ENCODE data around the gene PCYT2. TPM values are rescaled to one million over a fixed set of nuclear protein-coding genes. Genes with fewer than 3 reads are reported as not detected.

The PCYT2 gene
- total and polyA plus RNA-seq, 7 experiments from 2014 or later, result 17.5 to 43.6 (median 27.0) TPM

GRCh38 chr17:81923302-81924260 is 12.4 kb upstream of the PCYT2 start:
- peak overlapping the region in 4 of 9 donors; percentile 26 to 65 (median 46) for H3K27ac Mint-ChIP-seq
- Histone ChIP-seq H3K4me3 (ENCODE audit: low read length) (no peak overlapping the region), H3K27ac (ENCODE audit: low read depth, low read length) (peak overlapping the region; percentile 10), H3K4me1 (ENCODE audit: control insufficient read depth in 2 of 2, insufficient read depth in 2 of 2, low read length in 2 of 2) (peaks cover 10 to 29% of the 10 kb centered on the region in 2 donors), H3K27me3 (ENCODE audit: control insufficient read depth in 2 of 2, insufficient read depth in 2 of 2, low read length in 2 of 2) (peaks cover 0 to 4% of the 10 kb centered on the region in 2 donors), H3K9me3 (ENCODE audit: control insufficient read depth in 2 of 3, low read length in 3 of 3) (no peaks in the 10 kb centered on the region), H3K36me3 (ENCODE audit: control insufficient read depth in 2 of 3, insufficient read depth in 3 of 3, low read length in 3 of 3) (peaks cover 0 to 8% (median 0%) of the 10 kb centered on the region in 3 experiments)
- no peaks in the 10 kb centered on the region for H3K27me3 Mint-ChIP-seq
- peak in 1 of 9 donors; percentile 39 for DNase-seq
- intact Hi-C loops (cut with micrococcal nuclease), result no loop called here
- CTCF ChIA-PET, result no interaction called here
- peaks cover 9 to 44% (median 32%) of the 10 kb centered on the region in 7 donors for H3K4me1 Mint-ChIP-seq
- POLR2A ChIA-PET, result interaction anchor here (0.9 to 1.5 kb wide), 3 partner anchors 8 to 52 kb away, joined by 3 to 6 read pairs (median 5); no protein-coding TSS in a partner anchor
- H3K36me3 Mint-ChIP-seq, result peaks cover 0 to 4% (median 0%) of the 10 kb centered on the region in 5 donors
- peak overlapping the region in 5 of 10 donors; percentile 6 to 83 (median 58) for H3K4me3 Mint-ChIP-seq
- no peaks in the 10 kb centered on the region for H3K9me3 Mint-ChIP-seq
- ATAC-seq, result peak; percentile 31

GRCh38 chr17:81922566-81923301 is 11.5 kb upstream of the PCYT2 start:
- ChIA-PET CTCF (no interaction called here), POLR2A (interaction anchor here (0.9 kb wide), 1 partner anchor 32 kb away, joined by 3 read pairs; no protein-coding TSS in a partner anchor)
- no peaks in the 10 kb centered on the region for H3K9me3 ChIP-seq (ENCODE audit: control insufficient read depth in 2 of 3, low read length in 3 of 3)
- no peak overlapping the region for H3K4me3 ChIP-seq (ENCODE audit: low read length)
- DNase-seq (no peak), ATAC-seq (no peak)
- H3K27ac ChIP-seq (ENCODE audit: low read depth, low read length), result no peak overlapping the region
- peaks cover 9 to 49% (median 39%) of the 10 kb centered on the region in 7 donors for H3K4me1 Mint-ChIP-seq
- H3K27me3 ChIP-seq (ENCODE audit: control insufficient read depth in 2 of 2, insufficient read depth in 2 of 2, low read length in 2 of 2), result no peaks in the 10 kb centered on the region
- intact Hi-C loops (cut with micrococcal nuclease), result no loop called here
- H3K4me1 ChIP-seq (ENCODE audit: control insufficient read depth in 2 of 2, insufficient read depth in 2 of 2, low read length in 2 of 2), result peaks cover 10 to 28% of the 10 kb centered on the region in 2 donors
- peak overlapping the region in 2 of 9 donors; percentile 76 to 80 for H3K27ac Mint-ChIP-seq
- H3K4me3 Mint-ChIP-seq, result peak overlapping the region in 1 of 10 donors; percentile 35
- H3K27me3 Mint-ChIP-seq, result no peaks in the 10 kb centered on the region
- H3K9me3 Mint-ChIP-seq, result no peaks in the 10 kb centered on the region
- peaks cover 0 to 8% (median 0%) of the 10 kb centered on the region in 3 experiments for H3K36me3 ChIP-seq (ENCODE audit: control insufficient read depth in 2 of 3, insufficient read depth in 3 of 3, low read length in 3 of 3)
- H3K36me3 Mint-ChIP-seq, result peaks cover 0 to 4% (median 0%) of the 10 kb centered on the region in 5 donors

- H3K36me3 ChIP-seq (ENCODE audit: control insufficient read depth in 2 of 3, insufficient read depth in 3 of 3, low read length in 3 of 3), result peaks cover 0 to 8% (median 0%) of the 10 kb centered on the region in 3 experiments
- Mint-ChIP-seq H3K4me3 (no peak overlapping the region), H3K9me3 (peaks cover 0 to 1% (median 0%) of the 10 kb centered on the region in 11 donors), H3K36me3 (peaks cover 0 to 4% (median 0%) of the 10 kb centered on the region in 5 donors), H3K27ac (no peak overlapping the region), H3K4me1 (peaks cover 12 to 53% (median 42%) of the 10 kb centered on the region in 7 donors), H3K27me3 (no peaks in the 10 kb centered on the region)
- peaks cover 13 to 31% of the 10 kb centered on the region in 2 donors for H3K4me1 ChIP-seq (ENCODE audit: control insufficient read depth in 2 of 2, insufficient read depth in 2 of 2, low read length in 2 of 2)
- no peak overlapping the region for H3K4me3 ChIP-seq (ENCODE audit: low read length)
- H3K9me3 ChIP-seq (ENCODE audit: control insufficient read depth in 2 of 3, low read length in 3 of 3), result no peaks in the 10 kb centered on the region
- no peaks in the 10 kb centered on the region for H3K27me3 ChIP-seq (ENCODE audit: control insufficient read depth in 2 of 2, insufficient read depth in 2 of 2, low read length in 2 of 2)
- no peak for ATAC-seq
- POLR2A ChIA-PET, result interaction anchor here (0.9 kb wide), 1 partner anchor 32 kb away, joined by 3 read pairs; no protein-coding TSS in a partner anchor
- intact Hi-C loops (cut with micrococcal nuclease), result no loop called here
- CTCF ChIA-PET, result no interaction called here
- DNase-seq, result no peak
- H3K27ac ChIP-seq (ENCODE audit: low read depth, low read length), result no peak overlapping the region
These were observed 10.9 kb upstream of the PCYT2 start for GRCh38 chr17:81921996-81922565.

DNA sequence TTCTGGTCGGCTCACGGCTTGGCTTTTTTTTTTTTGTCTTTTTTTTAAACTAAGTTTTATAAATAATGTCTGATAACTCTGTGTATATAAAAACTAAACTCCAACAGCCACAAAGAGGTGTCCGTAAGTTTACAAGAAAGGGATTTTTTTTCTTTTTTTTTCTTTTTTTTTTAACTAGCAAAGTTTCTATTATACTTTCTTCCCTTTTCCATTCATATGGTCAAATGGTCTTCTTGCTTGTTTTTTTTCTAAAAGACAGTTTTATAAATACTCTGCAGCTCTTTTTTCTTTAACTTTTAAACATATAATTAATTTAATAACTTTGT is 10.3 kb upstream of the PCYT2 start:
- CTCF ChIA-PET, result no interaction called here
- POLR2A ChIA-PET, result no interaction called here
- DNase-seq (no peak), ATAC-seq (no peak)
- Histone ChIP-seq H3K9me3 (ENCODE audit: control insufficient read depth in 2 of 3, low read length in 3 of 3) (no peaks in the 10 kb centered on the region), H3K4me3 (ENCODE audit: low read length) (no peak overlapping the region), H3K36me3 (ENCODE audit: control insufficient read depth in 2 of 3, insufficient read depth in 3 of 3, low read length in 3 of 3) (peaks cover 0 to 8% (median 0%) of the 10 kb centered on the region in 3 experiments), H3K27me3 (ENCODE audit: control insufficient read depth in 2 of 2, insufficient read depth in 2 of 2, low read length in 2 of 2) (no peaks in the 10 kb centered on the region), H3K4me1 (ENCODE audit: control insufficient read depth in 2 of 2, insufficient read depth in 2 of 2, low read length in 2 of 2) (peaks cover 17 to 33% of the 10 kb centered on the region in 2 donors), H3K27ac (ENCODE audit: low read depth, low read length) (no peak overlapping the region)
- Mint-ChIP-seq H3K4me3 (no peak overlapping the region), H3K4me1 (peaks cover 14 to 57% (median 46%) of the 10 kb centered on the region in 7 donors), H3K36me3 (peaks cover 0 to 4% (median 0%) of the 10 kb centered on the region in 5 donors), H3K9me3 (peaks cover 0 to 2% (median 0%) of the 10 kb centered on the region in 11 donors), H3K27me3 (no peaks in the 10 kb centered on the region), H3K27ac (no peak overlapping the region)
- intact Hi-C loops (cut with micrococcal nuclease), result no loop called here

DNA sequence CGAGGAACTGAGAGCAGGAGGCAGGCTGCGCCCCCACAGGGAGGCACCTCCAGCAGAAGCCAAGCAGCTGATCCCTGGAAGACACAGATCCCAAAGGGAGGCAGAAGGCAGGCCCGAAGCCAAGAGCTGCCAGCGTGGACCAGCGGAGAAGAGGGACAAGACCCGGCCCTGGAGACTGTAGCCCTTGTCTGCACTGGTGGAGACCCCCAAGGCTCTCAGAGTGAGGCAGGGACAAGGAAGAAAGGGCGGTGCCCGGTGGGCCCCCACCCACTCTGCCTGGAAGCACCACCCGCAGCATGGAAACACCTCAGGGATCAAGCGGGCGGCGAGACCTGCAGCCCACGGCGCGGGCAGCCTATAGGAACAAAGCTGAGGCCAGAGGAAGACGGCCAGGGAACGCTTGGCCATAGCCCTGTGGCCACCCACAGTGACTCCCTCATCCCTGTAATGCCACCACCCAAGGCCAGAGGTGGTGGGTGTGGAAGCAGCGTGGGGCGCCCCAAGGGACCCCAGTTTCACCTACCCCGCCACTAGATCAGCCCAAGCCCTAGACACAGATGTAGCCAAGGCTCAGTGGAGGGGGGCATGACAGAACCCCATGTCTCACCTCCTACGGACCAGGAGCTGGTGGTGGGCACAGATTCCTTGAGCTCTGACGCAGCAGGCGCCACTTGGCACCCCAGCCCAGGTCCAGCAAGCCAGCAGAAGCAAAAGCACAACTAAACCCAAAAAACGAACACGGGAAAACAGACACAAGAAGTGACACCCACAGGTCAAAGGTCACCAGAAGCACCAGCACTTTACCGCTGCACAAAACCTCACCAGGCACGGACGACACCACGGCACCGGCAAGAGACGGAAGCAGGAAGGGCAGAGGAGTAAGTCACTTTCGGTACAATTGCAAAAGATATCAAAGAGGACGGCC is 9.7 kb upstream of the PCYT2 start:
- no peaks in the 10 kb centered on the region for H3K9me3 ChIP-seq (ENCODE audit: control insufficient read depth in 2 of 3, low read length in 3 of 3)
- ChIA-PET CTCF (no interaction called here), POLR2A (no interaction called here)
- Mint-ChIP-seq H3K9me3 (peaks cover 0 to 2% (median 0%) of the 10 kb centered on the region in 11 donors), H3K4me3 (no peak overlapping the region), H3K36me3 (peaks cover 0 to 5% (median 0%) of the 10 kb centered on the region in 5 donors), H3K4me1 (peaks cover 10 to 57% (median 43%) of the 10 kb centered on the region in 7 donors), H3K27ac (peak overlapping the region in 2 of 9 donors; percentile 15 to 56), H3K27me3 (no peaks in the 10 kb centered on the region)
- no peak overlapping the region for H3K4me3 ChIP-seq (ENCODE audit: low read length)
- ATAC-seq (no peak), DNase-seq (no peak)
- intact Hi-C loops (cut with micrococcal nuclease), result no loop called here
- no peak overlapping the region for H3K27ac ChIP-seq (ENCODE audit: low read depth, low read length)
- no peaks in the 10 kb centered on the region for H3K27me3 ChIP-seq (ENCODE audit: control insufficient read depth in 2 of 2, insufficient read depth in 2 of 2, low read length in 2 of 2)
- H3K36me3 ChIP-seq (ENCODE audit: control insufficient read depth in 2 of 3, insufficient read depth in 3 of 3, low read length in 3 of 3), result peaks cover 0 to 9% (median 0%) of the 10 kb centered on the region in 3 experiments
- H3K4me1 ChIP-seq (ENCODE audit: control insufficient read depth in 2 of 2, insufficient read depth in 2 of 2, low read length in 2 of 2), result peaks cover 20 to 27% of the 10 kb centered on the region in 2 donors
